GM12801 (cell line): Measurements from ENCODE around the gene FAM43B.

Source experiments
- TF ChIP-seq, protein P1 (sequence below): IDR thresholded peaks from one replicate; pipeline ENCODE4 v1.5.1; 2011; ENCODE audit warnings: control low read depth; ENCODE audit not compliant: insufficient read length; ENCODE audit errors: extremely low read depth

FAM43B gene

DNA sequence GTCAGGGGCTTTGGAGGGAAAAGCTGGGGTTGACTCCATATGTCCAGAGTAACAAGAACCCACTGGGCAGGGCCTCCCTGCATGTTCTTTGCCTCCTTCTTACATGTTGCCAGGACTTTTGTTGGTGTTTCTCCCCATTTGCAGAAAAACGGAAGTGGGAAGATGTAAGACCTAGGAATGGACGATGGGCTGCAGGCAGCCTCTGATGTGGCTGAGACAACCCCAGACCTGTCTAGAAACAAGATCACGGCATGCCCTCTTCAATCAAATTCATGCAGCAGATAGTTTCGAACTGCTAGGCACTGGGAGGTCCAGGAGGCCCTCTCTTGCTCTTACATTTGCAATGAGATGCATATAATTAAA, 3.4 kb downstream of the FAM43B start:
- TF ChIP-seq, protein P1, sequence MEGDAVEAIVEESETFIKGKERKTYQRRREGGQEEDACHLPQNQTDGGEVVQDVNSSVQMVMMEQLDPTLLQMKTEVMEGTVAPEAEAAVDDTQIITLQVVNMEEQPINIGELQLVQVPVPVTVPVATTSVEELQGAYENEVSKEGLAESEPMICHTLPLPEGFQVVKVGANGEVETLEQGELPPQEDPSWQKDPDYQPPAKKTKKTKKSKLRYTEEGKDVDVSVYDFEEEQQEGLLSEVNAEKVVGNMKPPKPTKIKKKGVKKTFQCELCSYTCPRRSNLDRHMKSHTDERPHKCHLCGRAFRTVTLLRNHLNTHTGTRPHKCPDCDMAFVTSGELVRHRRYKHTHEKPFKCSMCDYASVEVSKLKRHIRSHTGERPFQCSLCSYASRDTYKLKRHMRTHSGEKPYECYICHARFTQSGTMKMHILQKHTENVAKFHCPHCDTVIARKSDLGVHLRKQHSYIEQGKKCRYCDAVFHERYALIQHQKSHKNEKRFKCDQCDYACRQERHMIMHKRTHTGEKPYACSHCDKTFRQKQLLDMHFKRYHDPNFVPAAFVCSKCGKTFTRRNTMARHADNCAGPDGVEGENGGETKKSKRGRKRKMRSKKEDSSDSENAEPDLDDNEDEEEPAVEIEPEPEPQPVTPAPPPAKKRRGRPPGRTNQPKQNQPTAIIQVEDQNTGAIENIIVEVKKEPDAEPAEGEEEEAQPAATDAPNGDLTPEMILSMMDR: no peak

DNA sequence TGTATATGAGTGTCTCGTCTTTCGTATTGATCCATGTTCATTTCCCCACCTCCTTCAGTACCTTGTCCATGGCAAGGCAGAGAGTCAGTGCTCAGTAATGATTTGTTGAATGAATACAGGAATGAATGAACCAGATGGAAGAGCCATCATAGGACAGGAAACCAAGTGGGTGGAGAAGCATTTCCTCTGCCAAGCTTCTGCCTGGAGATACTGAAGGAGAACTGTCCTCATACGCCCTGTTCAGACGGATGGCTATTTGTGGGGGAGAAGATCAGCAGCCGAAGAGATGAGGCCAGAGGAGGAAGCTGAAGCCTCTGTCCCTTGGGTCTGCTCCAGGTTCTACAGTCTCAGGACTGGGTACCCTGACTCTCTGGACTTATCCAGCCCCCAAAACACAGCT, 5.8 kb downstream of the FAM43B start:
- TF ChIP-seq, protein P1: no peak

DNA sequence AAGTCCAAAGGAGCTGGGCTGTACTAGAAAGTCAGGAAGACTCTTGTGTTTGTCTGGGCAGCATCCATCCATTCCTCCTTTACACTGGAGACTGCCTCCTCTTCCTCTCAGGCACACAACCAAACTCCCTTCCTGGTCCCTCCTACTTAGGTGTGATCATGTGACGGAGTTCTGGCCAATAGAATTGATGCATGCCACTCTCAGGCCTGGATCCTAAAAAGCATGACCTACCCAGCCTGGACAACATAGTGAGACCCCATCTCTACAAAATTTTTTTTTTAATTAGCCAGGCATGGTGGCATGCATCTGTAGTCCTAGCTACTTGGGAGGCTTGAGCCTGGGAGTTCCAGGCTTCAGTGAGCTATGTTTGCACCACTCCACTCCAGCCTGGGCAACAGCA, 8.6 kb downstream of the FAM43B start:
- TF ChIP-seq, protein P1: no peak

DNA sequence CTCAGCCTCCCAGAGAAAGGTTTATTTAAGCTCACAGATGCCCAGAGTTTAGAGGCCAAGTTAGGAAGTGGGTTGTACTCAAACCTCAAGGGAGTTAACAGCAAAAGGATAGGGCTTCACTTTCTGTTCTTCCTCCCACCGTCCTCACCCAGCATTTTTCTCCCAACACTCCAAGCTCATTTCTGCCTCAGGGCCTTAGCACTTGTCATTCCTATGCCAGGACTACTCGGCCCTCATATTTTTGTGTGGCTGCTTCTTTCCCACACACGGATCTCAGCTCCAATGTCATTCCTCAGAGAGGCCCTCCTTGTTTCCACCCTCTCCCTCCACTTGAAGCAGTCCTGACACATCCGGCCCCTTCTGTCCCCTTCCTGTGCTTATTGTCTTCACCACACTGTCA, 12.9 kb downstream of the FAM43B start:
- TF ChIP-seq, protein P1: no peak

DNA sequence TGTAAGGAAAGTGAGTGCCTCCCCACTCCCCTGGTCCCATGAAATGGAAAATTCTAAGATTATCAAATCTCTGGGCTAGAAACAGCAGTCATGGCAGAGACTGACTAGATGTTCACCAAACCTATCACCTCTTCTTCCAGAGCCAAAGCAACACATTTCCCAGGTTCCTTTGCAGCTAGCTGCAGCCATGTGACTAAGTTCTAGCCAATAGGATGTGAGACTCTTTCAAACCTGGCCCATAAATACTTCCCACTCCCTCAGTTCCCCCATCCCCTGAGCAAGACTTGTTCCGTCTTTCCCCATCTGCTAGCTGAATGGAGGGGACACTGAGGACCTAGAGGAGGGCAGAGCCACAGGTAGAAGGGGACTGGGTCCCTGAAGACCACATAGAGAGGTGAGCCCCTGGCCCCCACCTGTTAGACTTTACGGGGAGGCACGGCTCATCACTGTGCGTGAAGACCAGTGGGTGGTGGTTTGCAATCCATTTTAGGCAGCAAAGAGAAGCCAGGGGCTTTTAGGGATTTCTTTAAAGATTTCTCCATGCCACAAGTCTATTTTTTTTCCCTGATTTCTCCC, 17.2 kb downstream of the FAM43B start:
- TF ChIP-seq, protein P1: no peak

DNA sequence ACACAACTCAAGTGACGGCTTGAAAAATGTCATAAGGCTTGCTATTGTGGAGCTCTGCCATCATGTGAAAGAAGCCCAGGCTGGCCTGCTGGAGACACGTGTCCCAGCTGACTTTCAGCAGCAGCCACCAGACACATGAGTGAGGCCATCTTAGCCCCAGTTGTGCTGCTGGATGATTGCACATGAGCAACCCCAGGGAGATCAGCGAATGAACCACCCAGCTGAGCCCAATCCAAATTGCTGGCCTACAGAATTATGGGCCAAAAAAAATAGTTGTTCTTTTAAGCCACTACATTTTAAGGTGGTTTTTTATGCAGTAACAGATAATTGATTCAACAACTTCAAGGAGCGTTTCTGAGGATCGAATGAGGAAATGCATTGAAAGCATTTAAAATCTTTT, 19.1 kb downstream of the FAM43B start:
- TF ChIP-seq, protein P1: no peak

DNA sequence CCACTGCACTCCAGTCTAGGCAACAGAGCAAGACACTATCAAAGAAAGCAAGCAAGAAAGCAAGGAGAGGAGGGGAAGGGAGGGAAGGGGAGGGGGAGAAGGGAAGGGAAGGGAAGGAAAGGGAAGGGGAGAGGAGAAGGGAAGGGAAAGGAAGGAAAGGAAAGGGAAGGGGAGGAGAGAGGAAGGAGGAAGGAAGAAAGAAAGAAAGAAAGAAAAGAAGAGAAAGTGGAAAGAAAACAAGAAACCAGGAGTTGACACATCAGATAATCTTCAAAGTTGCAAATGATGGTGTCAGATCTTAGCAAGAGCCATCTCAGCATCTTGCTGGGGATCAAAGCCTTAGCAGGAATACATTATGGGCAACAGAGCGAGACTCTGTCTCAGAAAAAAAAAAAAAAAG, 21.6 kb downstream of the FAM43B start:
- TF ChIP-seq, protein P1: no peak
